HG03095 (cell line): ENCODE results near the gene SYMPK.

Experiments used
- ATAC-seq: cut with Tn5 transposase; IDR thresholded peaks from one replicate; pipeline ENCODE4 v1.9.1; 2021; ENCODE audit warnings: moderate library complexity; ENCODE audit not compliant: unreplicated experiment

Gene SYMPK

GRCh38 chr19:45782820-45783785 lies 79.8 kb downstream of the SYMPK start:
- no peak for ATAC-seq

- no peak for ATAC-seq
These were observed 80.7 kb downstream of the SYMPK start, which contains the start of gene DMPK for GRCh38 chr19:45782162-45782691. Gene DMPK, minus strand, starts transcription at chr19:45782490. Its CDS starts 138 bp downstream, at chr19:45782352.

DNA sequence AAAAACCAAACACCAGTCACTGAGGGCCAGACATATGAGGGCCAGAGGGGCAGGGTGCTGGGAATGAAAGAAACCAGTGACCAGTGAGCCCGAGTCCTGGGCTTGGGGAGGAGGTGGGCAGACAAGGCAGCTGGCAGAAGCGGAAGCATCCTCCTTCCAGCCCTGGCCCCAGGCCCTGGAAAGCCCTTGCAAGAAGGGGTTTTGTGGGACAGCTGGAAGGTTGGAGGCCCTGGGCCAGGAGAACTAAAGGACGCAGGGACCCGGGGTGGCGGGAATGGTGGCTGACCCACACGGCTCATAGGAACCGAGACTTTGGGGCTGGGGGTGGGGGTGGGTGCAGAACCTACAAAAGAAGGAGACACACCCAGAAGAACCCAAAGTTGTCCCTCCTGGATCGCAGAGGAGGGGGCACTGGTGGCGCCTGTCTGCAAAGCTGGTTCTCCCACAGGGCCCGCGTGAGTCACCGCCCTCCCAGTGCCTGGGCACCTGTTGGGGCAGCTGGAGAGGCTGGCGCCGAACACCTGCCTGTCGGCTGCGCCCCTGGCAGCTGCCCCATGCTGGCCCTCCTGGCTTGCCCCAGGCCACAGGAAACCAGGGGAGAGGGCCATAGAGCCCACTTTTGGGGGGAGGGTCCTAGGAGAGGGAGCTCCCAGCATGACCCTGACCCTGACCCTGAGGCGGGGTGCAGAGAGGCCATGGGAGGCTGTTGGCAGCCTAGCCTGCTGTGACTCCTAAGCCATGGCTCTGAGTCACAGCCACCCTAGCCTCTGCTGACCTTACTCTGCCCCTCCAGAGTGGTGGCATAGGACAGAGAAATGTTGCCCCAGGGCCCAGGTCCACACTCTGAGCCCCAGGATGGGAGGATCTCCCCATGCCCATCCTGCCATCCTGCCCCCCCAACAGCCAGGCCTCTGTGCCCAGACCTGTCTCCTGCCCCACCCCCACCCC lies 81.5 kb downstream of the SYMPK start:
- no peak for ATAC-seq

DNA sequence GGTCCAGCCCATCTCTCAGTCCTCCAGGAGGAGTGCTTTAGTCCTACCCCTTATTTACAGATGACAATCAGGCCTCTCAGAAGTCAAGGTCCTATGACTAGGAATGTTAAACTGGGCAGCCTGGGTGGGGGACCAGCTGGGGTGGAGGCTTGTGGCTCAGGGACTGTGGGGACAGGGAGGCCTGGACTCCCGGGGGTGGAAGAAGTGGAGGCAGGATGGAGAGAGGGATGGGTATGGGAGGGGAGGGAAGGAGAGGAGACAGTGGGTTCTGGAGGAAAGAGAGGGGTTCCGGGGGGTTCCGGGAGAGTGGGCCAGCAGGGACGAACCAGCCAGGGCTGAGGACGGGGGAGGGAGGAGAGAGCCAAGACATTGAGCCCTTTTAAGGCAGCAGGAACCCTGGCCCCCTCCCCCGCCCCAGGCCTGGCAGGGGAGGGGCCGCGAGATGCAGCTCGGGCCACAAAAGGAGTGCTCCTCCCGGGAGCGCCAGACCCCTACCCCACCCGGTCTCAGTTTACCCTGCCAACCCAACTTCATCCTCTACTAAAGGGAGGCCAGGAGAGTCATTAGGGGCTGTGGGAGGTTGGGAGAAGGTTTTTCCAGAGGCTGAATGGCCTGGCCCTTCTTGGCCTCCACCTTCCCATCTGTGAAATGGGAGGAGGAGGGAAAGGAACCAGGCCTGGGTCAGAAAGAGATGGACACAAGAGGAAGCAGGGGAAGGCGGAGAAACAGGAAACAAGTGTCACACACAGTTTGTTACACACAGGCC lies 82.3 kb downstream of the SYMPK start:
- no peak for ATAC-seq

- no peak for ATAC-seq
These were observed 82.8 kb downstream of the SYMPK start for GRCh38 chr19:45780146-45780447.

DNA sequence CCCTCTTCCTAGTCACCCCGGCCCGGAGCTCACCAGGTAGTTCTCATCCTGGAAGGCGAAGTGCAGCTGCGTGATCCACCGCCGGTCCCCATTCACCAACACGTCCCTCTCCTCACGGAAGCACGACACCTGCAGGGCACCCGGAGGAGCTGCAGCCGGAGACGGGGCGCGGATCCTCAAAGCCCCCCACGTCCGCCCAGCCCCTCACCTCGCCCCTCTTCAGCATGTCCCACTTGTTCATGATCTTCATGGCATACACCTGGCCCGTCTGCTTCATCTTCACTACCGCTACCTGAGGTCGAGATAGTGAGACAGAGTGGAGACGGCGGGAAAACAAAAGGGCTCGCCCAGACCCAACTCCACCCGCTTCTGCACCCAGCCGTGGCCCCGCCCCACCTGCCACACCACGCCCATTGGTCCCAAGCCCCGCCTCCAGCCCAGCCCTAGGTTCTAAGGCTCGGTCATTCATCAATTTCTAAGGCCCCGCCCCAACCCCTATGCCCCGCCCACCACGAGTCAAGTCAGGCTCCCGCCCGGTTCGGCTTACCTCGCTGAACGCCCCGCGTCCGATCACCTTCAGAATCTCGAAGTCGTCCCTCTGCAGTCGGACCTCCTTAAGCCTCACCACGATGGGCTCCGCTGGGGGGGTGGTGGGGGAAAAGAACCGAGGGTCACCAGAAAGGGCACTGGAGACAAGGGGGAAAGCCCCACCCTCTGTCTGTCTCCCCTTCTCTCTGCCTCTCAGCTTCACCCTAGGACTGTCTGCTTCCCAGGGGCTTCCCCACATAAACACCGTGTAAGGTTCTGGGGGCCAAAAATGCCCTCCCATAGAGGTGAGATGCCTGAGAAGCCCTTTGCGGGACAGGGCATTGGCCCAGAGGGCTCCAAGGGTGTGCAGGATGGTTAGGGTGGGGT lies 83.5 kb downstream of the SYMPK start:
- peak; percentile 62 for ATAC-seq

DNA sequence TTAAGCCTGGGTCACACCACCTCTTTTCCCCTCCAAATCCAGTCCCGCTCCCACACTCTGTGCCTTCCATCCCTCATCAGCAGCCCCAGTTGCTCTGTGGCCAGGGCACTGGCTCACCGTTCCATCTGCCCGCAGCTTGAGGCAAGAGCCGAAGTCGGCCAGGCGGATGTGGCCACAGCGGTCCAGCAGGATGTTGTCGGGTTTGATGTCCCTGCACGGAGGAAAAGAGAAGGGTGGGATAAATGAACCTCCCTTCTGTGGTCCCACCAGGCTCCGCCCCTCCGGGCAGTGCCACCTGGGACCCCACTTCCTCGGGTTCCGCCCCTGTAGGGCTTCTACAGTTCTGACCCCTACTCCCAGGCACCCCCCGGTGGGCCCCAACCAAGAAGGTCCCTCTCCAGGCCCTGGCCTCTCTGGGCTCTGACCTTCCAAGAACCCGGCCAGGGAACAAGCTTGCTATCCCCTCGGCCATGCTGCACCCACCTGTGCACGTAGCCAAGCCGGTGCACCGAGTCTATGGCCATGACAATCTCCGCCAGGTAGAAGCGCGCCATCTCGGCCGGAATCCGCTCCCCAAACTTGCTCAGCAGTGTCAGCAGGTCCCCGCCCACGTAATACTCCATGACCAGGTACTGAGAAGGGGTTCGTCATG lies 84.8 kb downstream of the SYMPK start:
- ATAC-seq, result no peak

DNA sequence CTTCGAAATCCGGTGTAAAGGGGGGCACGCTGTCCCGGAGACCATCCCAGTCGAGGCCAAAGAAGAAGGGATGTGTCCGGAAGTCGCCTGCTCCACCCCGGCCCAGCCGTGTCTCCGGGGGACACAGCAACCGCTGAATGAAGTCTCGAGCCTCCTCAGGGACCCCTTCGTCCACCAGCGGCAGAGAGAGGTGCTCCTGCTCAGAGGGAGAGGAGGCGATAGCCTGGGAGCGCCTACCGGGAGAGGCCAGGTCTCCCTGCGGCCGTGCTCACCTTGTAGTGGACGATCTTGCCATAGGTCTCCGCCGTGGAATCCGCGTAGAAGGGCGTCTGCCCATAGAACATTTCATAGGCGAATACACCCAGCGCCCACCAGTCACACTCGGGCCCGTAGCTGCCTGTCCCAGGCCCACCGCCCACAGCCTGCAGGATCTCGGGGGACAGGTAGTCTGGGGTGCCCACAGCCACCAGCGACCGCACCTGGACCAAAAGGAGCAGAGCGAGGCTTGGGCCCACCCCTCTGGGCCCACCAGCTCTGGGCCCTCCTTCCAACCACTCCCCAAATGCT lies 85.5 kb downstream of the SYMPK start:
- no peak for ATAC-seq

DNA sequence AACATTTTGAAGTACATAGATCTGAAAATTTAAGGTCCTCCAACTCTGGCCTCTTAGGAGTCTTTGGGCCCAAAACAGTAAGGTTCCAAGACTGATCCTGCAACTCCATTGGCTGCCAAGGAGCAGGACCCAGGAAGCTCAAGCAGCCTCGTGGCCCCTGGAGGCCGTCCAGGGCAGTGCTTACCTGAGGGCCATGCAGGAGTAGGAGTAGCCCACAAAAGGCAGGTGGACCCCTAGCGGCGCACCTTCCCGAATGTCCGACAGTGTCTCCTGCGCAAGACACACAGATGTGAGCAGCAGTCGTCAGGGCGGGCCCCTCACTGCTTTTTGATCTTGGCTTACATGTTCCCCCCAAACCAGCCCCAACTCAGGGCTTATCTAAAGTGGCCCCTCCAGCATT lies 88.2 kb downstream of the SYMPK start:
- ATAC-seq, result no peak

GRCh38 chr19:45773384-45773783 lies 89.6 kb downstream of the SYMPK start:
- ATAC-seq, result no peak

GRCh38 chr19:45772912-45773311 lies 90.0 kb downstream of the SYMPK start:
- no peak for ATAC-seq

DNA sequence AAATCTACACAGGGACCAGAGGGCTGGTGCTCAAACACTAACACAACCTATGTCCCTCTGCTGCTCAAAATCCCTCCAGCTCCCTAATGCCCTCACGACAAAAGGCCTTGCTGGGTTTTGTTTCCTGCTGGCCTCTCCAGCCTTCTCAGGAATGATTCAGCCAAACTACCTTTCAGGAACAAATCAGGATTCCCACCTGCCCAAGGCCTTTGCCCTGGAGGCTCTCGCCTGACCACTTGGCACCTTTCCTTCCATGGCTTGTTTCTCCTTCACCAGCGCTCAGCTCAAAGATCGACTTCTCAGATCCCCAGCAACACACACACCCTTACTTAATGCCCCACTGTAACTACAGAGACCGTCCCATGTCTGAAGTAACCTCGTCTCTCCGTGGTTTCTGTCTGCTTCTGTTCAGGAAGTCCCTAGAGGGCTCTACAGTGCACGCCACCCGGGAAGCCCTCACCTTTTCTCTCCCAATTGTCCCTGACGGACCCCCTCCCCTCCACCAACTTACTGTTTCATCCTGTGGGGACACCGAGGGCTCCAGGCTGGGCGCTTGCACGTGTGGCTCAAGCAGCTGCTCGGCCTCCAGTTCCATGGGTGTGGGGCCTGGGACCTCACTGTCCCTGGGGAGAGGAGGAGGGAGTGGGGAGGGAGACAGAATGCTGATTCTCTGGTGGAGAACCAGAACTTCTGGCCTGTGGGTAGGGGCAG lies 90.7 kb downstream of the SYMPK start:
- no peak for ATAC-seq

DNA sequence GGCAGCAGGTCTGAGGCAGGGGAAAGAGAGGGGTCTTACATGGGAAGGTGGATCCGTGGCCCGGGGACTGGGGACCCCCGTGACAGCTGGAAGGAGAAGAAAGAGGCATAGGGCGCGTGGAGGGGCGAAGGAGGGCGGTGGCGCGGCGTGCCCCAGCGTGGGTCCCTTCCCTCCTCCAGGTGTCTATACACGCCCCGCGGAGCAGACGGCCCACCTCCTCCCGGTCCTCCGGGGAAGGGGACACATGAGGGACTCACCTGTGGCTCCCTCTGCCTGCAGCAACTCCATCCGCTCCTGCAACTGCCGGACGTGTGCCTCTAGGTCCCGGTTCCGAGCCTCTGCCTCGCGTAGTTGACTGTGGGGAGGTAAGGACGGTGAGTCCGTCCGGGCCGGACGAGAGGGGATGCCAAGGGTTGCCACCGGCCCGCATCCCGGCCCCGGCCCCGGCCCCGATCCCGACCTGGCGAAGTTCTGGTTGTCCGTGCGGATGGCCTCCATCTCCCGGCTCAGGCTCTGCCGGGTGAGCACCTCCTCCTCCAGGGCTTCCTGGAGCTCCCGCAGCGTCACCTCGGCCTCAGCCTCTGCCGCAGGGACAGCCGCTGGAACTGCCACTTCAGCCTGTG lies 91.5 kb downstream of the SYMPK start:
- no peak for ATAC-seq

DNA sequence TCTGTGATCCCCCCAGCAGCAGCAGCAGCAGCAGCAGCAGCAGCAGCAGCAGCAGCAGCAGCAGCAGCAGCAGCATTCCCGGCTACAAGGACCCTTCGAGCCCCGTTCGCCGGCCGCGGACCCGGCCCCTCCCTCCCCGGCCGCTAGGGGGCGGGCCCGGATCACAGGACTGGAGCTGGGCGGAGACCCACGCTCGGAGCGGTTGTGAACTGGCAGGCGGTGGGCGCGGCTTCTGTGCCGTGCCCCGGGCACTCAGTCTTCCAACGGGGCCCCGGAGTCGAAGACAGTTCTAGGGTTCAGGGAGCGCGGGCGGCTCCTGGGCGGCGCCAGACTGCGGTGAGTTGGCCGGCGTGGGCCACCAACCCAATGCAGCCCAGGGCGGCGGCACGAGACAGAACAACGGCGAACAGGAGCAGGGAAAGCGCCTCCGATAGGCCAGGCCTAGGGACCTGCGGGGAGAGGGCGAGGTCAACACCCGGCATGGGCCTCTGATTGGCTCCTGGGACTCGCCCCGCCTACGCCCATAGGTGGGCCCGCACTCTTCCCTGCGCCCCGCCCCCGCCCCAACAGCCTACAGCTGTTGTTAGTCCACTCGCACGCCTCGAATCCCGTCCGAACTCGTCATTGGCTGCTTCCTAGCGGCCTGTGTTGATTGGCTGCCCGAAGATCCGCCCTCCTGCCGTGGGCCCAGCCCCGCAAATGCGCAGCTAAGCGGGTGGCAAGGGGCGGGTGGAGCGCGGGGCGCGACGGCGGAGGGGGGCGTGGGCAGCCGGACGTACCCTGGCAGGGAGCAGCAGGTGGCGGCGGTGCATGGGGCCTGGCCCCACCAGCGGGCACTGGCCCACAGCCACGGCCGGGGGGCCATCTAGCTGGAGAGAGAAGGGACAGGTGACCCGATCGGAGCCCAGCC lies 92.5 kb downstream of the SYMPK start:
- peak; percentile 41 for ATAC-seq

DNA sequence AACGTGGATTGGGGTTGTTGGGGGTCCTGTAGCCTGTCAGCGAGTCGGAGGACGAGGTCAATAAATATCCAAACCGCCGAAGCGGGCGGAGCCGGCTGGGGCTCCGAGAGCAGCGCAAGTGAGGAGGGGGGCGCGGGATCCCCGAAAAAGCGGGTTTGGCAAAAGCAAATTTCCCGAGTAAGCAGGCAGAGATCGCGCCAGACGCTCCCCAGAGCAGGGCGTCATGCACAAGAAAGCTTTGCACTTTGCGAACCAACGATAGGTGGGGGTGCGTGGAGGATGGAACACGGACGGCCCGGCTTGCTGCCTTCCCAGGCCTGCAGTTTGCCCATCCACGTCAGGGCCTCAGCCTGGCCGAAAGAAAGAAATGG lies 93.1 kb downstream of the SYMPK start:
- ATAC-seq, result no peak

DNA sequence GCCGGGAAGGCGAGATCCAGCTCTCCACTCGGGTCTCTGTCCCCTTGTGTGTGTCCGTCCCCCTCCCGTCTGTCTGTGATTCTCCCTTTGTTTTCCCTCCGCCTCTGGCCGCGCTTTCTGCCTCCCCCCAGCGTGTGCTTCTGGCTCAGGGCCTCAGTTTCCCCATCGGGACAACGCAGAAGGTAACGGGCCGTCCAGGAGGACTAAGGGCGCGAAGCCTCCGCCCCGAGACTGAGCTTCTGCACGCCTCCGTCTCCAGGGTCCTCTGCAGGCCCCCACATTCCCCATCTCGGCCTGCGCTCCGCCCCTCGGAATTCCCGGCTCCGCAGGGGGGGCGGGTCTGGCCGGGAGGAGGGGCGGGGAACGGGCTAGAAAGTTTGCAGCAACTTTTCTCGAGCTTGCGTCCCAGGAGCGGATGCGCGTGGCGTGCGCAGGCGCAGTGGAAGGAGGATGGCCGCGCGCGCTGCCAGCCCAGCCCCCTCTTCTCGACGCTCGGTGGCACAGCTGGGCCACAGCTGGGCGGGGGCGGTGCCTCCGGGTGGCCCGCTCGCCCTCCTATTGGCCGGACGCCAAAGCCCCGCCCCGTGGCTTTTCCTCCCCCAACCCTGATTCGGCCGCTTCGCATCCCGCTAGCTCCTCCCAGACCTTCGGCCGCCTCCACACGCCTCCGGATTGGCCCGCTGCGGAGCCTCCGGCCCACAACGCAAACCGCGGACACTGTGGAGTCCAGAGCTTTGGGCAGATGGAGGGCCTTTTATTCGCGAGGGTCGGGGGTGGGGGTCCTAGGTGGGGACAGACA lies 93.8 kb downstream of the SYMPK start, which contains the start of gene SIX5:
Gene SIX5 (minus strand): TSS at position 269 of the 799 bp plus-strand sequence. CDS start 408 bp downstream, outside the sequence.
- ATAC-seq, result peak; percentile 36
